HCEC 1CT (cell line): ENCODE measurements around the gene SOCS1.
A peak's percentile ranks its signal among the peaks of the same experiment; 100 is the strongest.
"Not testable (repeated sequence)": the region's sequence is repeated elsewhere in the genome, so short reads cannot be mapped to it uniquely, and the experiment has no call there.

Source experiments
- DNase-seq: peaks from one replicate; pipeline ENCODE4 v3.0.0-alpha.2; 2017

The SOCS1 gene

DNA sequence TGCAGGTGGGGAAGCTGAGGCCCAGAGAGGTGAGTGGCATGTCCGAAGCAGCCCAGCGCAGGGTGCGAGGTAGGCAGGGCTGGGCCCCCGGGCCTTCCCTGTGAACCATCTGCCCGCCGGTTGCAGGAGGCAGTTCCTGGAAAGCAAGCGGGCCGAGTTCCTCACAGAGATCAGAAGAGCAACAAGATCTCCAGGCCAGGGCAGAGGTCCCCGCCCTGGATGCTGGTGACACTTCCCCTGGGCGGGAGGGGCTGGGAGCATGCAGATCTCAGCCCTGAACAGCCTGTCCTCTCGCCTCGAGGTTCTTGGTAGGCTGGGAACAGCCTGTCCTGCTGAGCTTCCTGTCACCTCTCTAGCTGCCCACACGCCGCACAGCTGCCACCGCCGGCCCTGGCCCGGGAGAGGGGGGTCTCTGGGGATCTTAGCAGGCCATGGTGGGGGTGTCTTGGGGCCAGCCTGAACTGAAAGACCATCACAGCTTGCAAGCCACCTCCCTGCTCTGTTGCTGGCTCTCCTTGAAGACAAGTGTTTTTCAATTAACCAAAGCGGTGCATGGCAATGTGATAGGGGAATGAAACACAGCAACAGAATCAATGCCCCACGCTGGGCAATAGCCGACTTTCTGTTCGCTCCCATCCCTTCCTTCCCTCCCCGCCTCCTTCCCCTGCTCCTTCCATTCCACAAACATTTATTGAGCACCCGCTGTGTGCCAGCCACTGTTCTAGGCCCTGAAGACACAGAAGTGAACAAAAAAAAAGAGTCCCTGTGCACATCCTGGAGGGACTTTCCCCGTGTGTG is 31.7 kb downstream of the SOCS1 start:
- DNase-seq: no peak

GRCh38 chr16:11220507-11220906 is 35.5 kb downstream of the SOCS1 start:
- not testable (repeated sequence) for DNase-seq

DNA sequence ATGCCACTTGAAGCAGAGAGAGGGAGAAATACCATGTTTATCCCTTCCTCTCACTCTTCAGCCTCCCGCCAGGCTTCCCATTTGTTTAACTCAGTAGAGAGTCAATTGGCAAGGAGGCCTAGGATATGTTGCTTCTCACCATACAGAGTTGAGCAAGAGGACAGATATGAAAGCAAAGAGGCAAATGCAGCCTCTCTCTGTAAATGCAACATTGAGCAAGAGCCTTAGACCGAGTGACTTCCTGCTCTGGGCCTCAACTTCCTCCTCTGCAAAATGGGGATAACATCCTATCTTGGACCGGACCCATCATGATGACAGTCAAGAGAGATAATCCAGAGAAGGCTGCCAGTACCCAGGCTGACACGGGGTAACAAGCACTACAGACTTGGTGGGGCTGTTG is 36.8 kb downstream of the SOCS1 start:
- DNase-seq: no peak

DNA sequence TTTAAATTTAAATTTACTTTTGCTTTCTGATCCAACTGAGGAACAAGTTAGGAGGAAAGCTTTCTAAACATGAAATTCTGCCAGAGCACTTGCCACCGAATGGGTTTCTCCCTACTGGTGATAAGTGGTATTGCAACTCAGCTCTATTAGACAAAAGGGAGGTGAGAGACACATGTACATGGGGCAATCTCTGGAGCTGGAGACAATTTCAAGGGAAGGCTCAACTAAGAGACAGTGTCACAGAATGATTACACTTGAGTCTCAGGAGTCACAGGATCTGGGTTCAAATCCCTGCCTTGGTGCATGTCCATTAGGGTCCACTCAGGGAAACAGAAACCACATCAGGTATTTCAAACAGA is 37.4 kb downstream of the SOCS1 start:
- peak; percentile 7 for DNase-seq

- DNase-seq: no peak
Observed at GRCh38 chr16:11217651-11218603, 38.1 kb downstream of the SOCS1 start.

GRCh38 chr16:11215935-11216556 is 40.0 kb downstream of the SOCS1 start:
- DNase-seq: no peak

DNA sequence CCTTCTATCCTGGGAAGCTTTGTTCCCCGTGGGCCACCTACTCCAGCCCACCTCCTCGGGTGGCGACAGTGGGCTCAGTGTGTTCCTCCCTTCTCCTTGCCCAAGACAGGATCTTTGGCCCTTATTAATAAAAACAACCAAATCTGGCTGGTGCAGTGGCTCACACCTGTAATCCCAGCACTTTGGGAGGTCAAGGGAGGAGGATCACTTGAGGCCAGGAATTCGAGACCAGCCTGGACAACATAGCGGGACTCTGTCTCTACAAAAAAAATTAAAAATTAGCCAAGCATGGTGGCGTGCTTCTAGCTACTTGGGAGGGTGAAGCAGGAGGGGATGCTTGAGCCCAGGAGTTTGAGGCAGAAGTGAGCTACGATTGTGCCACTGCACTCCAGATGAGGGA is 42.2 kb downstream of the SOCS1 start:
- DNase-seq: no peak

DNA sequence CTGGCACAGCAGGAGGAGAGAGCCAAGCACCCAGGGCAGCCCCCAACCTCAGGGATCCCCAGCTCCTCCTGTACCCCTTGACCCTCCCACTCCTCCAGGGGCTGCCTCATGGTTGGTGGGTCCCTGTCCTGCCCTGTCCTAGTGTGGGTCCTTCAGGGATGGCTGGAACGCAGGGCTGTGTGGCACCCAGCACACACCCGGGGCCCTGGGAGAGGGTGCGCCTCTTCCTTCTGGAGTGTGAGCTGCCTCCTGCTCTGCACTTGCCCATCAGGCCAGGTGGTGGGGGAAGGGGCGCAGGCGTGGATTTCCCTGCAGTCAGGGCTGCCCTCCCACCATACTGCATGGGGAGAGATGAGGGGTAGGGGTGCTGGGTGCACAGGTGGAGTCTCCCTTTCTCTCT is 42.6 kb downstream of the SOCS1 start:
- DNase-seq: no peak

- DNase-seq: no peak
Observed at GRCh38 chr16:11212798-11213196, 43.2 kb downstream of the SOCS1 start.

GRCh38 chr16:11211977-11212797 is 43.8 kb downstream of the SOCS1 start:
- no peak for DNase-seq

DNA sequence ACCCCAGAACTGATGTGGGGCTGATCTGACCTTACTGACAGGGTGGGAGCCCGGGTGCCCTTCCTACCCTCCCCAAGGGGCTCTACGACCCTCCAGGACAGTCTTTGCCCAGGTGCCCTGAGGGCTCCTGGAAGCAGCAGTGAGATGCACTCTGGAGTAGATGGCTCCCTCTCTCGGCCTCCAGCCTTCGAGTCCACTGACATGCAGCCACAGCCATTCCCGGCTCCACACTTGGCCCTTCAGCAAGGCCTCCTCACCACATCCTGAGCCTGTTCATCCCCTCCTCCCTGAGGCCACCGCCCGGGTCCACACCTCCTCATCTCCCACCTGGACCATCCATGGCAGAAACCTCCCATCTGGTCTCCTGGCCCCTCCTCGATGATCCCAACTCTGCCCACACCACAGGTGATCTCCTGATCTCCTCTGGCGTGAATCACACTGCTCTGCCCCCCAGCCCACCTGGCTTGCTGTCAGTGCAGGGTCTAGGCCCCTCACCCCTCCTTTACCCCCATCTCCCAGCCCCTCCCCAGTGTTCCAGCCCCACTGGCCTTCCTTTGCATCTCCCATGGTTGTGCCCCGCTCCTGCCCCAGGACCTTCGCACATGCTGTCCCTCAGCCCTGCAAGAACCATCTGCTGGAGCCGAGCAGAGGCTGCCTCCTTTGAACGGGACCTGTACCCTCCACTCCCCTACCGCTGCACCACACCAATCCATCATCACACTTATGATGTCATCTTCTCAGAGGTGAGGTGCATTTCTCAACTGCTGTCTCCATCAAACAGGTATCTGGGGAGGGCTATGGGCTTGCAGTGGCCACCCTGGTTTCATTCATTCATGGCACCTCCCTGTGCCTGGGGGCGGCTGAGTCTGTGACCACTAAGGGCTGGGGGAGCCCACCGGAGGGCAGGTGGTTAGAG is 44.7 kb downstream of the SOCS1 start:
- DNase-seq: no peak

GRCh38 chr16:11210260-11210659 is 45.7 kb downstream of the SOCS1 start:
- no peak for DNase-seq

DNA sequence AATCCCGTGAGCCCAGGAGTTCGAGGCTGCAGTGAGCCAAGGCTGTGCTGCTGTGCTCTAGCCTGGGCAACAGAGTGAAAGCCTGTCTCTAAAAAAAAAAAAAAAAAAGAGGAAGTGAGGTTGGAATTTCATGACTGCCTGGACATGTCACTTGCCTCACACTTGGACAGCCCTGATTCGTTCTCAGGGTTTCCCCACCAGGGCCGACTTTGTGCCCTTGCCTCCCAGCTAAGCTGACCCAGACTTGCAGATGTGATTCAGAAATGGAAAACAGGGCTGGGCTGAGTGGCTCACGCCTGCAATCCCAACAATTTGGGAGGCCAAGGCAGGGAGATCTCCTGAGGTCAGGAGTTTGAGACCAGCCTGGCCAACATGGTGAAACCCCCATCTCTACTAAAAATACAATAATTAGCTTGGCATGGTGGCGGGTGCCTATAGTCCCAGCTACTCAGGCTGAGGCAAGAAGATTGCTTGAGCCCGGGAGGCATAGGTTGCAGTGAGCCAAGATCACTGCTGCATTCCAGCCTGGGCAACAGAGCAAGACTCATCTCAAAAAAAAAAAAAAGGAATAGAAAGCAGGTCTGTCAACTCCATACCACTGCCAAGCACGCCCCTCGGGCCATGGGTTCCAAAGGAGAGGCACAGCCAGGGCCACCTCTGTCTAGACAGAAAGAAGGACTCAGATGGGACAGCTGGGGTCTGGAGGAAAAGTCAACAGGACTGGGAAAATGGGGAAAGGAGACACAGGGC is 46.9 kb downstream of the SOCS1 start:
- DNase-seq: peak; percentile 48

- no peak for DNase-seq
Observed at GRCh38 chr16:11207646-11208045, 48.4 kb downstream of the SOCS1 start.

DNA sequence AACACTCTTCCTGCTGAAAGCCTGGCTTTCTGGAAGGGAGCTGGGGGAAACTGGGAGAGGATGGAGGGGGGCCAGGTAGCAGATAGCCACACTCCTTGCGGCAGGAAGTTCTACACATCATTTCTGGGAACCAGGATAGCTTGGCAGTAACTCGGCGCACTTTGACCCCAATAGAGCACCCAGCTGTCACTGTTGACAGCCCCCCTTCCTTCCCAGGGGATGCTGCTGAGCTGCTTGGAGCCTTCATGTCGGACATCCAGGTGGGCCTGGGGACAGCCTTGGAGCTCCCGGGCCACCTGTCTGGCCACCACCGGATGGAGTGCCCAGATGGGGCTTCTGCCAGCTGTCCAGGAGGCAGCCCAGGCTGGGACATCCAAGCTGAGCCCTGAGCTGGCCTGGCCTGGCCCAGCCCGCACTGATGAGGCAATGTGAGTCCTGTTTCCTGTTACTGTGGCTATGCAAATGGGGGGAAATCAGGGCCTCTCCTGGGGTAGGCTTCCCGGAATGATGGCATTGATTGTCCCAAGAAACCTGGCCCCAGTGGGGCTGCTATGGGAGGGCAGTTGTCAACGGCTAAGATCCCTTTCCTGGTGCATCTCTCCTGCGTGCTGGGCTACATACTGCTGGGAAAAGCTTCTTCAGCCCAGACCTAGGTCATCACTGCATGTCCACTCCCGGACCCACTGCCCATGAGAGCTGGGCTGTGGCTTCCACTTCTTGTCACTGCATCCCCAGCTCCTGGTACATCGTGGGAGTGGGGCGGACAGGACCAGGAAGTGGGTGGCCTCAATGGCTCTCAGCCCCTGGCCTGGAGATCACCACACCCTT is 50.0 kb downstream of the SOCS1 start:
- DNase-seq: peak; percentile 41

- no peak for DNase-seq
Observed at GRCh38 chr16:11205065-11205699, 50.8 kb downstream of the SOCS1 start.

DNA sequence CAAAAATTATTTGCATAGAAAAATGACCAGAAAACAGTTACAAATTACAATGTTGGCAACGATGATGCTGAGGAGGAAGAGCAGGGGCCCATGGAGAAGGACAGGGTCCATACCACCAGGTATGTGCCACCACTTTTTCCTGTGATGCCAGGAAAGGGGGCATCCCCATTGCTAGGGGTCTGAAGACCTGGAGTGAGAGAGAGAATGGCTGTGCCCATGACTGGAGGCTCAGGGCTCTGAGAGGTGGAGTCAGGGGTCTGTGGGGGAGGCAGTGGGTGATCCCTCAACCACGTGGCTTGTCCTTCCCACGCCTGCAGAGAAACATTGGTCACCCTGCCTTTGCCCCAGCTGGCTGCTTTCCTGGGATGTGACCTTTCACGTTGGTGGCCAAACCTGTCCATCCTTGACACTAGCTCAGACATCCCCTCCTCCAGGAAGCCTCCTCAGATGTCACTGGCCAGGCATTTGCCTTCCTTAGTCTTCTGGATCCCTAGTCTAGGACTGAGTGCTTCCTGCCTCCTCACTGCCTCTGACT is 51.4 kb downstream of the SOCS1 start:
- no peak for DNase-seq
